HG02938 (cell line): Measurements from ENCODE around the gene ERV3-1.
"Not testable (repeated sequence)": the region's sequence is repeated elsewhere in the genome, so short reads cannot be mapped to it uniquely, and the experiment has no call there.

Experiments
- ATAC-seq: cut with Tn5 transposase; IDR thresholded peaks from one replicate; pipeline ENCODE4 v1.9.1; 2021; ENCODE audit warnings: mild to moderate bottlenecking, moderate library complexity; ENCODE audit not compliant: unreplicated experiment

The ERV3-1 gene

DNA sequence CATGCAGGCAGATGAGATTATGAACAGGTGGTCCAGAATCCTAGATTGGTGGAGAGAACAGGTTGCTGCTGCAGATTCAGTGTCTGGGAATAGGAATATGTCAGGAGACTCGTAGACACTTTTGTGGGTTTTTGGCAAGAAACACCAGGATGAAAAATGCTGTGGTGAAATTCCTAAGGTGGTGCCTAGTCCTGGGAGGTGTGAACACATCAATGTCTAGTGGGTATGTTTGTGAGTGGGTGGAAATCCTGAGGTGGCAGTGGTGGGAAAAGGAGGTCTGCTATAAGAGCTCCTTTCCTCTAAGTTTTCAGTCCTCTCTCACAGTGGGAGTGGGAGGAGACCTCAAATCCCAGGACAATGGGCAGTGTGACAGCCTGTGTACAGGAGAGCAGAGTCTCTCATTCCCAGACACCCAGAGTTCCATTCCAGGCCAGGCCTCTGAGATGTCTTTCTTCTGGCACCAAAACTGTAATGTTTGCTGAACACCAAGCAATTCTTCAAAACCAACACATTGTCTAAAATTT, 5.1 kb downstream of the ERV3-1 start:
- no peak for ATAC-seq

DNA sequence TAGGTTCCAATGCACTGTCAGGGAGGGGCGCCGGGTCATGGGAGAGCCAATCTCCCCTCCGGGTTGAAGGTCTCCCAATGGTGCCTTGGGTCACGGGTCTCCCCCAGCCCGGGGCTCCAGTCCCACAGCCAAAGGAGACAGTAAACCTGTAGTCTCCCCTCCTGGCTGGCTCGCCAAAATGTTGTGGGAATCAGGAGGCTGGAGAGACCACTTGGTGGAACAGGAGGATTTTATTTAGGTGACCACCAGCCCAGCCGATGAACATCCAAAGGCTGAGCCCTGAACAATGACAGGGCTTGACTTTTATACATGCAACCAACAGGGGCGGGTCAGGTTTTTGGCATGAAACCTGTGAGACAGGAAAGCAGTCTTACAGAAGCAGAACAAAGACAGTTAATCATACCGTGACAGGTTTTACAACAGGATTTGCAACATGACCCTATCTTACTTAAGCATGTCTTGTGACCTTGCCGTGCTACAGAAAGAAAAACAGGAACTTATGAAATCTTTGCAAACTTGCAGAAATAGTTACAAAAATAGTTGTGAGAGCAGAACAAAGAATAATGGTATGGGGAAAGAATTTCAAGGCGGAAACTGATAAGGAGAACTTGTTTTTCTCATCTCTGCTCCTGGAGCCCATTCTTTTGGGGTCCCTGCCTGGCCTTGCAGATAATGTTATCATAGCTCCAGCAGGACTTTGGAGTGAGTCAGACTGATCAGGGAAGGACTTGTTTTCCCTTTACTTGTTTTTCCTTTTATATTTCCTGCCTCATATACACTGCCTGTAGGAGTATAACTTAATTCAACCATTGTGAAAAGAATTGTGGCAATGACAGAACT, 7.1 kb downstream of the ERV3-1 start:
- no peak for ATAC-seq

DNA sequence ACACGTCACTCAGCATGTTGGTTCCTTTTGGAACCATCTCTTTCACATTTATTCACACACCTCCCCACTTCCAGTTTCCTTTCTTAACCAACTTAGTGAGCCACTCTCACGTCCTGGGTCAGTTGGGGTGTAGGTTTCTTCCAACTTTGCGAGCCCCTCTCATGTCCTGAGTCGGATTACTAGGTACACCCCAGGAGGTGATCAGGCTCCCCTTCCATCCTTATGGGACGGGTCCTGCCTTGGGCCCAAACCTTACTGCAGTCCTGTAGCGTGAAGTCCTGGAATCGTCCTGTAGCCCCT, 7.7 kb downstream of the ERV3-1 start:
- ATAC-seq, result no peak

DNA sequence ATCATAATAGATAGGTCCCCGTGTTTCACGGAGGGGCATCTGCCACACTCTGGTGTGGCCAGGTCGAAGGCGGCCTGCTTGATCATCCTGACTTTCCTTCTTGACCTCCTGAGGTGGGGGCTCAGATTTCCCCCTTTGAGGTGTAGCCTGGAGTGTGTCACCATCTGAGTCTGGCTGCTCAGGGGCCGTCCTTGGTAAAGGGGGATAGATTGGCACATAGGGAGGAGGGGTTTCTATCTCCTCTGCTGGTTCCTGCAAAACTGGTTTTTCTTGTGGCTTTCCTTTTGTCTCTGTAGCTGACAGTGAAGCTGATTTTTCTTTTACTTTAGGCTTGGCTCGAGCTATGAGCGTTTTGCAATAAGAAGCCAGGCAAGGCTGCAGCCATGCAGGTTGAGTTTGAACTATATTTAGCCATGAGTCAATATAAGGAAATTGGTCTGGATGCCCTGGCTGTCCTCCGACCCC, 8.5 kb downstream of the ERV3-1 start:
- no peak for ATAC-seq

DNA sequence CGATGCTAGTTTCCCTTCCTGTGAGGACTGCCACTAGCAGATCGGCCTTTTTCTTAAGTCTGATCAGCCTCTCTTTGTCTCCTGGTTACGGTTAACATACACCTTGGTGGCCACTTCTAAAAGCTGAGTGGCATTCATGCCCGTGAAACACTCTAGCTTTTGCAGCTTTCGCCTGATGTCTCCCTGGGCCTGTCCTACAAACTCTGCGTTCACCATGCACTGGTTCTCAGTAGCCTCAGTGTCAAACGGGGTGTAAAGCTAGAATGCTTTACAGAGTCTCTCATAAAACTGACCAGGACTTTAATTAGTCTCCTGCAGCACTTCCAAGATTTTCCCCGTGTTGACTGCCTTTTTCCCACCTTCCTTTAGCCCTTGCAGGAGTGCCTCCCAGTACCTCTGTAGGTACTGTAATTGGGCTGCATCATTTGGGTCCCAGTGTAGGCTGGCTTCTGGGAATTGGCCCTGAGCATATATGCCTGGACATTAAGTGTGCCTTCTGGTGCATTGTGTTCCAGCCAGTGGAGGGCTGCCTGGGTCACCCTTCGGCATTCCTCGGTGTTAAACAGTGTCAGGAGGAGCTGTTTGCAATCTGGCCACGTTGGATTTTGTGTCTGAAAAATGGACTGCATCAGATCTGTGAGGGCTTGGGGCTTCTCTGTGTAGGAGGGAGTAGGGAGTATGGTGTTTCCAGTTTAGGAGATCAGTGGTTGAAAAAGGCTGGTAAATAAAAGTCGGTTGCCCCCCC, 9.2 kb downstream of the ERV3-1 start:
- no peak for ATAC-seq

DNA sequence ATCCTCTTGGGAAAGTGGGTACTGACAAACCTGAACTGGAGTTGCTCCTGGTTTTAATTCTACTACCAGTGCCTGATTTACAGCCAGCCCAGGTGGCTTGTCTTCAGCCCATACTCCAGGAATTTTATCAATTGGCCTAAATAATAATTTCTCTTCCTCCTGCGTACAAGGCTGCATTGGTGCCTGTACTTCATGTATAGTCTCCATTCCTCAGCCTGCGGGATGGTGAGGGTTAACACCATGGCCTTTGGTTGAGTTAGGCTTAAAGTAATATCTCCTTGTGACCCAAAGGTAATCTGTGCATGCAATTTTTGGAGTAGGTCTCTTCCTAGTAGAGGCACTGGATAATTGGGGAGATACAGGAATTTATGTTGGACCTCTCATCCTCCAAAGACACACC, 10.2 kb downstream of the ERV3-1 start:
- no peak for ATAC-seq

DNA sequence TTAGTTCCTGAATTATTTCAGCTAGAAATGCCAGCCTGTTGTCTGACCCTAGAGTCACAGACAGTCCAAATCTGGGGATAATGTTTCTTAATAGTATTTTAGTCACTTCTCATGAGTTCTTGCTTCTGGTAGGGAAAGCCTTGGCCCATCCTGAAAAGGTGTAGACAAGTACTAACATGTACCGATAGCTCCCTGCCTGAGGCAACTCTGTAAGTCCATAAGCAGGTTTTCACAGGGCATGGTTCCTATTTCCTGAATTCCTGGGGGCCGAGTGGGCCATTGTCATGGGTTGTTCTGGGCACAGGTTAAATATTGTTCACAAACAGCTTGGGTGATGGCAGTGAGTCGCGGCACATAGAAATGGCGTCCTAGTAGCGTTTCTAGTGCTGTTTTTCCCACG, 12.6 kb downstream of the ERV3-1 start:
- no peak for ATAC-seq

DNA sequence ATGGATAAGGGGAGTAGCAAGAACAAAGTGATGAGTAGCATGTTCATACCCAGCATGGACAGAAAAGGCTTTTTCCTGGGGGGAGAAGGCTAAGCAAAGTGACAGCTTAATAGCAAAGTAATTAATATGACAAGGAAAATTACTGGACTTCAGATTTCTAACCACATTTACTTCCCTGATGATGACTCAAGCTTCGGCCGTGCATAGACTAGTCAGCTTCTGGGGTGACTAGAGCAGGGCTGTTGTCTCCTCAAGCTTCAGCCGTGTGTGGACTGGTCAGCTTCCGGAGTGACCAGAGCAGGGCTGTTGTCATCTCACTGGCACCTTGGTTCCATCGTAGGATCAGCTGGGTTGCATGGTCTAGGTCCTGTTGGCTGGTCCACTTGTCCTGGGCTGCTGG, 13.5 kb downstream of the ERV3-1 start:
- ATAC-seq, result no peak

DNA sequence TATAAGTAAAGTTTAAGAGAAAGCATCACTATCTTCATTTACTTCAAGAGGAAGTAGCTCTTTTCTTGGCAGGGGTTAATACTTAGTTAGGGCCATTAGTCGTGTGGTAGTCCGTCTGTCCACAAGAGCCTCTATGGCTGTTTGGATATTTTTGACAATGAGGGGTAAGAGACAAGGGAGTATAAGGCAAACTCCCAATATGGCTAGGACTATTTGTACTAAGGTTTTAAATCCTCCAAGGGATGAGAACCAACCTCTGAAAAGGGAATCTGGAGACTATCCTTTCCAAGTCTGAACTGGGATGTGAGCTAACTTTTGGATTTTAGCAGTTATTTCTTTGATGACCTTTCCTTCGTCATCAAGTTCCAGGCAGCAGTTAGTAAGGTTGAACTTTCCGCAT, 15.6 kb downstream of the ERV3-1 start, which contains the start of gene ZNF117:
ZNF117 (minus strand) TSS at position 101 of the 400 bp plus-strand sequence.
- ATAC-seq, result no peak

DNA sequence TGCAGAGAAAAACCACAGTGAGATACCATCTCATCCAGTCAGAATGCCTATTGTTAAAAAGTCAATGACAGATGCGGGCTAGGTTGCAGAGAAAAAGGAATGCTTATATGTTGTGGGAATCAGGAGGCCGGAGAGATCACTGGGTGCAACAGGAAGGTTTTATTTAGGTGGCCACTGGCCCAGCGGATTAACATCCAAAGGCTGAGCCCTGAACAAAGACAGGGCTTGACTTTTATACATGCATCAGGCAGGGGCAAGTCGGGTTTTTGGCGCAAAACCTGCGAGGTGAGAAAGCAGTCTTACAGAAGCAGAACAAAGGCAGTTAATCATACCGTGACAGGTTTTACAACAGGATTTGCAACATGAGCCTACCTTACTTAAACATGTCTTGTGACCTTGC, 16.3 kb downstream of the ERV3-1 start:
- ATAC-seq, result no peak

DNA sequence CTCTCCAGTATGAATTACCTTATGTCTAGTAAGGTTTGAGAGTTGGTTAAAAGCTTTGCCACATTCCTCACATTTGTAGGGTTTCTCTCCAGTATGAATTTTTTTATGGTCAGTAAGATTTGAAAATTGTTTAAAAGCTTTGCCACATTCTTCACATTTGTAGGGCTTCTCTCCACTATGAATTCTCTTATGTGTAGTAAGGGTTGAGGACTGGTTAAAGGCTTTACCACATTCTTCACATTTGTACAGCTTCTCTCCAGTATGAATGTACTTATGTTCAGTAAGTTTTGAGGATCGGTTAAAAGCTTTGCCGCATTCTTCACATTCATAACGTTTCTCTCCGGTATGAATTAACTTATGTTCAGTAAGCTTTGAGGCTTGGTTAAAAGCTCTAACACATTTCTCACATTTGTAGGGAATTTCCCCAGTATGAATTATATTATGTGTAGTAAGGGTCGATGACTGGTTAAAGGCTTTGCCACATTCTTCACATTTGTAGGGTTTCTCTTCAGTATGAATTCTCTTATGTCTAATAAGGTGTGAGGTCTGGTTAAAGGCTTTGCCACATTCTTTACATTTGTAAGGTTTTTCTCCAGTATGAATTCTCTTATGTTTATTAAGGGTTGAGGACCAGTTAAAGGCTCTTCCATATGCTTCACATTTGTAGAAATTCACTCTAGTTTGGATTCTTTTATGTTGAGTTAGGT, 27.8 kb downstream of the ERV3-1 start:
- no peak for ATAC-seq

DNA sequence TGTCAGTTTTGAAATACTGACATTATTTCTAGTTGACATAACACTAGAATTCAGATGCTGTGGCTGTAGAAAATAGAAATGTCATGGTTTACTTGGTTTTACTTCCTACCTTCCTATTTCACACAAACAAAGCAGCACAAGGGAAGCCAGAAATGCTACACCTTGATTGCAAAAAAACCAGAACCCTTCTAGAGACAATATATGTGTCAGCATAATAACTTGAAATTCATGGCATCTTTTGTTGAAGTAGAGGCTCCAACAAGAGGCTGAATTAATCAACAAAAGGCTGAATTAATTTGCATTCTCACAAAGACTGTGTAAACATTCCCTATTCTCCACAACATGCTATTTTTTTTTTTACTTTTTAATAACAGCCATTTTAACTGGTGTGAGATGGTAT, 40.9 kb downstream of the ERV3-1 start:
- ATAC-seq, result no peak

DNA sequence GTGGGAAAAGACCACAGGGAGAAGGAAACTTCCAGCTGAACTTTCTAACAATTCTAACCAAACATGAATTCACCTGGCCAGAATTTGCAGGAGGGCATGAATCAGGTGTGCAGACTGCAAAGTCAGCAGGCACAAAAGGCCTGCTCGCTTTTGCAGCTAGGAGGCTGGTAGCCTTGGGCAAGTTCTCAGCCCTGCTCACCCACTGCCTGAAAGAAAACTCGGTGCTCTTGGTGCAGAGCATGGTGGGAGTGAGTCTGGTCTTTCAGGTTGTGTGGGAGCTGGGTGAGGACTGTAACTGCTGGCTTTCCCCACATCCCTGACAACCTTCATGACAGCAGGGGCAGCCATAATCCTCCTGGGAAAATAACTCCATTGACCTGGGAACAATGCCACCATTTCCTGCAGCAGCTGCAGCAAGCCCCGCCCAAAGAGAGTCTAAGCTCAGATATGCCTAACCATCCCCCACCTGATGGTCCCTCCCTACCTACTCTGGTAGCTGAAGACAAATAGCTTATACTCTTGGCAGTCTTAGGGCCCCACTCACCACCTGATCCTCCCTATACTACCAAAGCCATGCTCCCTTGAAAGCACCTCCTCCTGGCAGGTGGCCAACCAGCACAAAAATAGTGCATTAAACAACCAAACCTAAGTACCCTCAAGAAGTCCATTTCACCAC, 47.3 kb downstream of the ERV3-1 start:
- ATAC-seq, result no peak

DNA sequence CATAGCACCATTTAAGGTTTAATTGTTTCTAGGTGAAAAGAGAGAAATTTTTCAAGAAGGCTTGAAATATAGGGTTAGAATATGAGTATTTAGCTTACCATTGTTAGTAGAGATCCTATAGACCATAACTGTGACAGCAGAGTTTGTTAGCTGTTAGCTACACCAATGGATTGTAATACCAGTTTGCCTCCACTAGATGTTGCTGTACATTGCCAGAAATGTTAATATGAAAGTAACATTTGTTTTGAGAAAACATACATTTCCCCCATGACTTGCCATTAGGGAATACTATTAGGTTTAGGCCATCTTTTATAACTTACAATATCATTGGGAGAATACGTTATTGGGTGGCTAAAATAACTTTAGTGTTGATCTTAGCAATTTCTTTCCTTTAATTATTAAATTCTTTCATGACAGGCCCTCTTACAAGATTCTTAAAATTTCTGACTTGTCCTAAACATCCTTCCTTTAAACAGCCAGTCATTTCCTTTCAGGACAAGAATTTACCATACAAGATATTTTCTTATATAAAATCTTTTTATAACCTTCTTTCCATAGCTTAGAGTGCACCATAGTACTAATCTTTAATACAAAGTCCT, 55.1 kb downstream of the ERV3-1 start:
- ATAC-seq, result no peak

DNA sequence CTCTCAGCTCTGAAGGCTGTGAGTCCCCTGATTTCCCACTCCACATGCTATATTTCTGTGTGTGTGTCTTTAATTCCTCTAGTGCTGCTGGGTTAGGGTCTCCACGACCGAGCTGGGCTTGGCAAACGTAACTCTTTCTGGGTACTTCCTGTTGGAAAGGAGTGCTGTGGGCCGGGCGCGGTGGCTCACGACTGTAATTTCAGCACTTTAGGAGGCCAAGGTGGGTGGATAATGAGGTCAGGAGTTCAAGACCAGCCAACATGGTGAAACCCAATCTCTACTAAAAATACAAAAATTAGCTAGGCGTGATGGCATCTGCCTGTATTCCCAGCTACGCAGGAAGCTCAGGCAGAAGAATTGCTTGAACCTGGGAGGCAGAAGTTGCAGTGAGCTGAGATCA, 55.8 kb downstream of the ERV3-1 start:
- ATAC-seq, result not testable (repeated sequence)

DNA sequence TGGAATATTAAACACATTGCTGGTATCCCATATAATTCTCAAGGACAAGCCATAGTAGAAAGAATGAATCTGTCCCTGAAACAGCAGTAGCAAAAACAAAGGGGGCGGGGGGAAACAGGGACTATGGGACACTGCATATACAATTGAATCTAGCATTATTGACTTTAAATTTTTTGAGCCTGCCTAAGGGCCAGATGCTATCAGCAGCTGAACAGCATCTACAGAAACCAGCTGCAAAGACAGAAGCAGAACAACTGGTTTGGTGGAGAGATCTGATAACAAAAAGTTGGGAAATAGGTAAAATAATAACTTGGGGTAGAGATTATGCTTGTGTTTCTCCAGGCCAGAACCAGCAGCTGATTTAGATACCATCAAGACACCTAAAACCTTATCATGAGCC, 57.7 kb downstream of the ERV3-1 start:
- not testable (repeated sequence) for ATAC-seq

DNA sequence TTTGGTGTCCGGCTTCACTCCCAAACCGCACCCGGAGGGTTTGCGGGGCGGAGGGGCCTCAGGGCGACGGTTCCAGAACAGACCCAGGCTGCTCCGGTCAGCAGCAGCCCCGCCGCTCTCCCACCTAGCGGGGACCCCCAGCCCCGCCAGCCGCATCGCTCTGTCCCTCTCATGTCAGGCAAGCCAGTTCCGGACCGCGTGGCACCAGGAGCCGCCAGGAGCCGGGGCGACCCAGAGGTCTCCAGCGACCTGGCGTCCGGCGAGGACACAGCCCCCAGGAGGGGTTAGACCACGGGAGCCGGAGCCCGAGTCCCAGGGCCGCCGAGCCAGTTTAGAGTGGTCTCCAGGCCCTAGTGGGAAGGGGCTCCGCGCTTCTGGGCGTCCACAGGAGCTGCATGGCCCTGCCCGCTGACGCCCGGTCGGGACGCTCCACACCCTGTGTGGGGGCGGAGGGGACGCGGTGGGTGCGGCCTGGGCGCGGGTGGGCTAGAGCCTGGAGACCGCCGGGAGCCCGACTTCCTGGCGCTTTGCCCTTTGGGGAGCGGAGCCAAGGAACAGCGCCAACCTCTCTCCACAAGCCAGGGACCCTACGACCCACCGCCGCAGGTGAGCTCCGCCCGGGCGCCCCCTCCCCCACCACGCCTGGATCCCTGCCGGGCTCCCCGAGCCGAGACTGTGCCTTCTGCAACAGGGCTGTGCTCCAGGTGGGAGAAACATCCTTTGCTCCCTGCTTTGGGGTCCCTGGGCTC, 59.1 kb downstream of the ERV3-1 start:
- no peak for ATAC-seq

DNA sequence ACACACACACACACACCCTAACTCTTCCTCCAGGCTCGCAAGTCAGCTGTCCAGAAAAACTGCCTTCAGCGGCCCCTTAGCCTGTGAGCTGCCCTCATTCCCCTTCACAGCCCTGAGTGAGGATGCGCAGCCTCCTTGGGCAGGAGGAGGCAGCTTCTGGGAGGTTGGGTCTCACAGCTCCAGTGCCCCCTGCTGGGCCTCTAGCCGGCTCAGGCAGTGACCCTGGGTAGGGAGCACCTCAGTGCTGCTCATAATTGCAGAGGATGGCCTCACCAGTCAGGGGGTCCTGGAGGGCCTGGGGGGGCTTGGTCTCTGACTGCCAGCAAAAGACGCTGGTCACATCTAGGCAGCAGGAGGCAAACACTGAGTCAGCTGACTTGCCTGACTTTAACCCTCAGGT, 59.7 kb downstream of the ERV3-1 start:
- no peak for ATAC-seq

DNA sequence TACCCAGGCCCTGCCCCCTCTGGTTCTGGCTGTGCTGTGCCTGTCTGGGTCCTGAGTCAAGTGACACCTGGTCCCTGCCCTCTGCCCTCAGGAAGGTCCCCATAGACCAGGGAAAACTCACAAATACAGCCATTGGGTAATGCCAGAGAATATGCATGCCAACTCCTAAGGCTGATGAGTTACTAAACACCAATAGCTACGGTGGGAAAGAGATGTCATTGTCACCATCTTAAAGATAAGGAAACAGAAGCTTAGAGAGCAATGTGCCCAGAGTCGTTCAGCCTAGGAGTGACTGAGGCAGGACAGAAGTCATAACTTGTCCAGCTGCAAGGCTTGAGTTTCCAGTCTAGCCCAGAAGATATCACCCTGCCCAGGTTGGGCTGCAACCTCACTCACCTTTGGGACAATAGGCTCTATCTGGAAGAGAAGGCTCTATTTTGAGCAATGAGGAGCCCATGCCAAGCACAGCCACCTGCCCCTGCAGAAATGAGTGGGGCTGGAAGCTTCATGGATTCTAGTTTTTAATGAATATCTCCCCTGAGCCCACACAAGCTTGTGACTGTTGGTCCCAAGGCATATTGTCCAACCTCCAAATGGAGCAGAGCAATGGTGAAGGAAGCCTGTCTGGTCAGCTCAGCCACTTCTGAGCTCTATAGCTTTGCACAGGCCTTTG, 60.8 kb downstream of the ERV3-1 start:
- ATAC-seq, result no peak
